K562 (cell line): Measurements from ENCODE around the gene NKIRAS2. TPM values are rescaled to one million over a fixed set of nuclear protein-coding genes. Genes with fewer than 3 reads are reported as not detected.

Source experiments
- ATAC-seq: fragments of 200-7000 bp; cut with Tn5 transposase; 3 replicates; pipeline ENCODE4 v1.9.1; 2020; ENCODE audit warnings: moderate library complexity
- BruUV-seq: library from RNA; stranded (reverse); fragments of 400-500 nt; replicated peaks from 2 replicates; lab custom pipeline; 2021; lab: Mats Ljungman, UMichigan
- CTCF ChIA-PET: fragments of 300-600 bp; formaldehyde crosslinking; extraction: SDS; loops from one replicate; lab custom pipeline; 2021; ENCODE audit warnings: low intra/inter-chr PET ratio; lab: Yijun Ruan, JAX
- POLR2A ChIA-PET: fragments of 300-600, 350-650 bp; sonication (Branson Sonifier 250); formaldehyde crosslinking; extraction: SDS; loops from one replicate; lab custom pipeline; 2021; ENCODE audit warnings: antibody characterized with exemption, inconsistent platforms; lab: Yijun Ruan, JAX
- DNase-seq, 4 experiments: peaks; one replicate each; pipeline versions ENCODE4 v3.0.0 to v3.0.0-alpha.2; 2011 to 2018; ENCODE audit warnings: low spot score in 3 of 4, mixed read lengths in 3 of 4; ENCODE audit errors: extremely low read depth in 1 of 4
- FAIRE-seq: peaks from 2 replicates; lab custom pipeline; 2011; peaks lifted over from hg19 to GRCh38; lab: Jason Lieb, UNC
- H2AFZ ChIP-seq: 2 replicates; pipeline ENCODE4 v1.6.0; 2011; ENCODE audit warnings: low read depth, low read length, control low read depth, inconsistent platforms
- H3K27ac ChIP-seq: fragments of 200-600 bp; 3 replicates; pipeline ENCODE4 v1.8.0; 2011; ENCODE audit warnings: low read depth, mild to moderate bottlenecking, control low read depth, inconsistent platforms, low read length, moderate library complexity, mixed read lengths; ENCODE audit errors: extremely low read depth
- H3K27me3 ChIP-seq, 2 experiments: fragments of 300-600 bp in 1 of 2; 2 replicates in 1 of 2; 3 replicates in 1 of 2; pipeline versions ENCODE4 v1.6.0 to v1.8.0; 2011; ENCODE audit warnings: inconsistent platforms in 2 of 2, low read length in 2 of 2, mild to moderate bottlenecking in 1 of 2, mixed read lengths in 1 of 2, moderate library complexity in 1 of 2; ENCODE audit not compliant: control insufficient read depth in 2 of 2, insufficient read depth in 2 of 2
- H3K36me3 ChIP-seq: fragments of 300-600 bp; 3 replicates; pipeline ENCODE4 v1.8.0; 2011; ENCODE audit warnings: mild to moderate bottlenecking, low read length, inconsistent platforms; ENCODE audit not compliant: control insufficient read depth, insufficient read depth
- H3K4me1 ChIP-seq, 2 experiments: fragments of 200-600 bp in 1 of 2; replicated peaks in 1 of 2; 2 replicates in 1 of 2; 3 replicates in 1 of 2; pipeline versions ENCODE4 v1.5.1 to v1.8.0; 2011; ENCODE audit warnings: inconsistent platforms in 2 of 2, low read length in 2 of 2, mild to moderate bottlenecking in 1 of 2, mixed read lengths in 1 of 2, moderate library complexity in 1 of 2; ENCODE audit not compliant: control insufficient read depth in 2 of 2, insufficient read depth in 2 of 2
- H3K4me2 ChIP-seq: 2 replicates; pipeline ENCODE4 v1.6.1; 2011; ENCODE audit warnings: low read length, control low read depth, inconsistent platforms, mixed read lengths; ENCODE audit not compliant: insufficient read depth
- H3K4me3 ChIP-seq: fragments of 200-600 bp; sonication (generic), shearing (Covaris generic); 2 replicates; pipeline ENCODE4 v1.5.1; 2016; ENCODE audit warnings: control low read depth, inconsistent platforms
- H3K79me2 ChIP-seq: fragments of 200-600 bp; 3 replicates; pipeline ENCODE4 v1.8.0; 2011; ENCODE audit warnings: low read length, inconsistent platforms; ENCODE audit not compliant: control insufficient read depth, insufficient read depth
- H3K9ac ChIP-seq, 2 experiments: 2 replicates each; pipeline versions ENCODE4 v1.6.0 to v1.6.1; 2011; ENCODE audit warnings: low read depth in 2 of 2, low read length in 2 of 2, control low read depth in 1 of 2, inconsistent platforms in 1 of 2, mild to moderate bottlenecking in 1 of 2, mixed read lengths in 1 of 2; ENCODE audit not compliant: insufficient read depth in 1 of 2
- H3K9me1 ChIP-seq: one replicate; pipeline ENCODE4 v1.6.0; 2011; ENCODE audit warnings: inconsistent platforms, mild to moderate bottlenecking, low read length, moderate library complexity; ENCODE audit not compliant: control insufficient read depth, insufficient read depth
- H3K9me3 ChIP-seq: replicated peaks from 2 replicates; pipeline ENCODE4 v1.5.1; 2011; ENCODE audit warnings: low read depth, low read length, inconsistent platforms; ENCODE audit not compliant: control insufficient read depth, insufficient read depth
- H4K20me1 ChIP-seq: replicated peaks from 2 replicates; pipeline ENCODE4 v1.6.1; 2011; ENCODE audit warnings: low read length, inconsistent platforms, mixed read lengths; ENCODE audit not compliant: control insufficient read depth, insufficient read depth
- BHLHE40 ChIP-seq: IDR thresholded peaks from 2 replicates; pipeline ENCODE4 v1.6.1; 2011; ENCODE audit warnings: low read length, improper control_type of control experiment
- BMI1 ChIP-seq: fragments of 150-350 bp; IDR thresholded peaks from 2 replicates; pipeline ENCODE4 v1.6.1; 2014; ENCODE audit warnings: low read length
- FOXP4 ChIP-seq: sonication (generic); formaldehyde crosslinking; IDR thresholded peaks from 2 replicates; pipeline ENCODE4 v1.8.0; 2022; ENCODE audit warnings: mild to moderate bottlenecking, missing genetic modification reagents, borderline replicate concordance
- FUS ChIP-seq: fragments of 200-400 bp; formaldehyde crosslinking; optimal IDR thresholded peaks from 2 replicates; pipeline ENCODE3; 2017; ENCODE audit warnings: low read depth, low read length
- JUN ChIP-seq, 2 experiments: sonication (generic) in 1 of 2; formaldehyde crosslinking in 1 of 2; IDR thresholded peaks; 2 replicates each; pipeline versions ENCODE4 v1.6.1 to v1.8.0; 2012 to 2022; ENCODE audit warnings: borderline replicate concordance in 2 of 2, mild to moderate bottlenecking in 2 of 2, improper control_type of control experiment in 1 of 2, low read depth in 1 of 2, low read length in 1 of 2, missing genetic modification reagents in 1 of 2
- NFIX ChIP-seq: fragments of 250-450 bp; sonication (Bioruptor Pico); IDR thresholded peaks from 2 replicates; pipeline ENCODE4 v1.4.0; 2020; ENCODE audit warnings: low read depth, mild to moderate bottlenecking, moderate library complexity
- SMAD2 ChIP-seq: fragments of 150-350 bp; IDR thresholded peaks from 2 replicates; pipeline ENCODE4 v1.6.1; 2014; ENCODE audit warnings: low read depth, mild to moderate bottlenecking, low read length
- TRIM28 ChIP-seq: fragments of 450-650 bp; IDR thresholded peaks from 2 replicates; pipeline ENCODE4 v1.6.1; 2017
- ZNF121 ChIP-seq: sonication (generic); formaldehyde crosslinking; conservative IDR thresholded peaks from 2 replicates; pipeline ENCODE4 v1.8.0; 2022; ENCODE audit warnings: missing genetic modification reagents
- ZNF24 ChIP-seq: fragments of 450-650 bp; IDR thresholded peaks from 2 replicates; pipeline ENCODE4 v1.6.1; 2016
- ZNF518B ChIP-seq: fragments of 250-450 bp; sonication (Bioruptor Pico); IDR thresholded peaks from 2 replicates; pipeline ENCODE4 v1.5.0; 2021; ENCODE audit warnings: mild to moderate bottlenecking, moderate library complexity
- ZNF609 ChIP-seq: sonication (generic); formaldehyde crosslinking; IDR thresholded peaks from 2 replicates; pipeline ENCODE4 v1.8.1; 2023; ENCODE audit warnings: missing genetic modification reagents, mild to moderate bottlenecking, borderline replicate concordance
- WGBS: fragments of 100-300 bp; shearing (Covaris generic); methylation state at CpG from one replicate; pipeline ENCODE4 v1.1.6; 2016; ENCODE audit warnings: low coverage, mixed read lengths; ENCODE audit not compliant: insufficient coverage; ENCODE audit errors: missing lambda C conversion rate; 5-methylcytosine and 5-hydroxymethylcytosine counted together
- in situ Hi-C: fragments of 300-500 bp; cut with MboI; formaldehyde crosslinking; loops from 4 replicates; pipeline ENCODE4 v1.15.0; 2018; ENCODE audit warnings: inconsistent platforms, mixed read lengths
- intact Hi-C: fragments of 100-400 bp; cut with micrococcal nuclease; formaldehyde crosslinking; loops from 2 replicates; pipeline ENCODE4 v1.14.2; 2022
- polyA plus RNA-seq, 8 experiments: library from polyadenylated mRNA; depleted of rRNA in 4 of 8; stranded (reverse) in 5 of 8; unstranded in 3 of 8; fragments of >200 nt; fragmentation: Nextera tagmentation in 2 of 8; fragmentation: Illumina TruSeq in 1 of 8; extraction: Ambion mirVana in 2 of 8; extraction: Trizol in 1 of 8; gene quantifications; 2 replicates each; pipeline versions ENCODE4 v1.2.1 to v1.2.3, GENCODE V29; 2011 to 2014; ENCODE audit warnings: inconsistent platforms in 1 of 8, missing spikeins in 1 of 8
- total RNA-seq, 7 experiments: library from RNA; depleted of rRNA in 6 of 7; stranded (reverse); fragments of >200 nt in 6 of 7; fragmentation: Illumina TruSeq in 2 of 7; extraction: Trizol in 2 of 7; gene quantifications; 2 replicates each; pipeline versions ENCODE4 v1.2.1 to v1.2.3, GENCODE V29; 2011 to 2021; ENCODE audit warnings: low replicate concordance in 1 of 7

NKIRAS2 gene
- total and polyA plus RNA-seq, 9 of the 15 experiments (the other 6 are each of a cell fraction or from before 2014, with no cell fraction given): 10.1 to 65.5 (median 29.8) TPM

- POLR2A ChIA-PET: no interaction called here
- Histone ChIP-seq H3K79me2 (no peaks in the 10 kb centered on the region), H3K27ac (no peak overlapping the region), H3K9ac (no peak overlapping the region), H3K9me1 (peaks cover 3% of the 10 kb centered on the region), H3K27me3 (no peaks in the 10 kb centered on the region), H3K4me3 (no peak overlapping the region), H3K36me3 (no peaks in the 10 kb centered on the region), H3K9me3 (no peaks in the 10 kb centered on the region), H4K20me1 (no peaks in the 10 kb centered on the region), H3K4me2 (no peak overlapping the region), H2AFZ (no peak overlapping the region), H3K4me1 (peaks cover 0 to 19% of the 10 kb centered on the region in 2 experiments; a peak in 3 of 5 replicates)
- CTCF ChIA-PET: interaction anchor here (0.6 kb wide), 2 partner anchors 99 to 125 kb away, joined by 3 read pairs; no protein-coding TSS in a partner anchor
- DNase-seq (no peak), ATAC-seq (no peak), FAIRE-seq (no peak)
- BruUV-seq: no TSS peak
- intact Hi-C loops (no loop called here), in situ Hi-C loops (no loop called here)
- 35% methylated on average over 12 of the region's 14 CpGs for WGBS
- TF ChIP-seq TRIM28 (no peak), FOXP4 (no peak), JUN (IDR thresholded peaks at IDR 0.05; ENCODE audit: borderline replicate concordance, low read depth, low read length) (no peak), JUN (CRISPR knock-in tag; IDR thresholded peaks at IDR 0.05; ENCODE audit: borderline replicate concordance) (no peak), SMAD2 (no peak), ZNF24 (no peak), FUS (no peak), BHLHE40 (no peak), BMI1 (no peak), NFIX (CRISPR knock-in tag) (no peak), ZNF121 (CRISPR knock-in tag) (no peak), ZNF518B (no peak), ZNF609 (CRISPR knock-in tag) (no peak)
Observed at GRCh38 chr17:42062681-42063080, 42.8 kb downstream of the NKIRAS2 start.
